HG03108 (cell line): ENCODE results near the gene SV2C.
A peak's percentile ranks its signal among the peaks of the same experiment; 100 is the strongest.

Experiments
- ATAC-seq: cut with Tn5 transposase; IDR thresholded peaks from one replicate; pipeline ENCODE4 v1.9.1; 2021; ENCODE audit warnings: moderate library complexity; ENCODE audit not compliant: unreplicated experiment

SV2C gene

GRCh38 chr5:76249621-76250020, 166.4 kb downstream of the SV2C start:
- no peak for ATAC-seq

GRCh38 chr5:76250463-76250862, 167.3 kb downstream of the SV2C start:
- ATAC-seq = no peak

- ATAC-seq = no peak
These were observed 168.5 kb downstream of the SV2C start for GRCh38 chr5:76251656-76252055.

GRCh38 chr5:76252437-76252836, 169.3 kb downstream of the SV2C start:
- ATAC-seq = no peak

- ATAC-seq = peak; percentile 81
These were observed 173.1 kb downstream of the SV2C start for GRCh38 chr5:76256116-76256889.

- ATAC-seq = no peak
These were observed 174.1 kb downstream of the SV2C start for GRCh38 chr5:76257225-76257833.

- no peak for ATAC-seq
These were observed 174.7 kb downstream of the SV2C start for GRCh38 chr5:76257897-76258296.

GRCh38 chr5:76264681-76265080, 181.5 kb downstream of the SV2C start:
- ATAC-seq = no peak

- ATAC-seq = no peak
These were observed 186.2 kb downstream of the SV2C start for GRCh38 chr5:76269259-76269931.

GRCh38 chr5:76269932-76270610, 186.9 kb downstream of the SV2C start:
- ATAC-seq = no peak

- no peak for ATAC-seq
These were observed 188.7 kb downstream of the SV2C start for GRCh38 chr5:76271836-76272235.

- no peak for ATAC-seq
These were observed 190.2 kb downstream of the SV2C start for GRCh38 chr5:76273206-76273885.

GRCh38 chr5:76274571-76274970, 191.4 kb downstream of the SV2C start:
- ATAC-seq = no peak

- no peak for ATAC-seq
These were observed 194.6 kb downstream of the SV2C start for GRCh38 chr5:76277736-76278135.

- ATAC-seq = no peak
These were observed 195.1 kb downstream of the SV2C start for GRCh38 chr5:76278261-76278789.

- ATAC-seq = no peak
These were observed 197.3 kb downstream of the SV2C start for GRCh38 chr5:76280494-76280893.

- ATAC-seq = no peak
These were observed 200.5 kb downstream of the SV2C start for GRCh38 chr5:76283670-76284069.

GRCh38 chr5:76289692-76290091, 206.5 kb downstream of the SV2C start:
- no peak for ATAC-seq

- ATAC-seq = no peak
These were observed 207.2 kb downstream of the SV2C start for GRCh38 chr5:76290321-76290757.

GRCh38 chr5:76291305-76292077, 208.3 kb downstream of the SV2C start:
- ATAC-seq = no peak
